ENCODE measurements around the gene TBC1D14.

DNA sequence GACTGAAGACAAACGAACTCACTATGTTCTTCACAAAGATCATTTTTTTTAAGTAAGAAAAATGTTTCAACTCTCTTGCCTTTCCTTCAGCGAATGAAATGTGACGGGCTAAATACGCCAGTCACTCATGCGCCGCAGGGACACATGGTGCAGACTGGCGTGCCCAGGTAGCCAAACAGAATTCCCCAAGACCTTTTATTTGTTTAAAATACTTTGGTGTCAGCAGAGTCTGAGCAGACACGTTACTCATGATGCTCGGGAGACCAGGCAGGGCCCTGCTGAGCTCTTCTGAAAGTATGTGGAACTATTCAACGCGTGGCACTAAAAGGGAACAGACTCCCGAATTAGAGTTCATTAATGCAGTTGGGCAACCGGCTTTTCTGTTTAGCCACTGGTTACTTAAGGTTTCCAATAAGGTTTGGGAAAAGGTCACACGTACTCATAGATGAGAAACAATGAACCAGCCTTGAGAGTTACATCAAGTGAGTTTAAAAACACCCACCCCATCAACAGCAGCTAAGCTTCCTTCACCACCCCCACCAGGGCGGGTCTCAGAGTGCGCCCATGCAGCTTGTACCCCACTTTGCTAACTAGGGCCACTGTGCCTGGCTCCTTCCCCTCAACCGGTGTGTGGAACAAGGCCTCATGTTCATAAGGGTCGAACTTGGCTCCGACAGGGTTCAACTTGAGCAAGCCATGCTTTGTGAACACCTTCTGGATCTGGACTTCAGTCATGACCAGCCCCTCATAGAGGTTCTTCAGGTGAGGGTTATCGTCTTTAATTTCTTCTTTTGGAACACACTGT is 150.9 kb downstream of the TBC1D14 start:
- TF ChIP-seq, protein P1, sequence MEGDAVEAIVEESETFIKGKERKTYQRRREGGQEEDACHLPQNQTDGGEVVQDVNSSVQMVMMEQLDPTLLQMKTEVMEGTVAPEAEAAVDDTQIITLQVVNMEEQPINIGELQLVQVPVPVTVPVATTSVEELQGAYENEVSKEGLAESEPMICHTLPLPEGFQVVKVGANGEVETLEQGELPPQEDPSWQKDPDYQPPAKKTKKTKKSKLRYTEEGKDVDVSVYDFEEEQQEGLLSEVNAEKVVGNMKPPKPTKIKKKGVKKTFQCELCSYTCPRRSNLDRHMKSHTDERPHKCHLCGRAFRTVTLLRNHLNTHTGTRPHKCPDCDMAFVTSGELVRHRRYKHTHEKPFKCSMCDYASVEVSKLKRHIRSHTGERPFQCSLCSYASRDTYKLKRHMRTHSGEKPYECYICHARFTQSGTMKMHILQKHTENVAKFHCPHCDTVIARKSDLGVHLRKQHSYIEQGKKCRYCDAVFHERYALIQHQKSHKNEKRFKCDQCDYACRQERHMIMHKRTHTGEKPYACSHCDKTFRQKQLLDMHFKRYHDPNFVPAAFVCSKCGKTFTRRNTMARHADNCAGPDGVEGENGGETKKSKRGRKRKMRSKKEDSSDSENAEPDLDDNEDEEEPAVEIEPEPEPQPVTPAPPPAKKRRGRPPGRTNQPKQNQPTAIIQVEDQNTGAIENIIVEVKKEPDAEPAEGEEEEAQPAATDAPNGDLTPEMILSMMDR (IDR thresholded peaks at IDR 0.05), result no peak
- no peak for TF ChIP-seq POLR2A (IDR thresholded peaks at IDR 0.05)
